Stomach (tissue), 9 donors: ENCODE data around the gene POR. TPM values are rescaled to one million over a fixed set of nuclear protein-coding genes. Genes with fewer than 3 reads are reported as not detected.

Experiments used
- DNase-seq, 2 donors: peaks; one replicate each; pipeline versions ENCODE4 v3.0.0 to v3.0.0-alpha.2; 2013 to 2019
- H3K27ac ChIP-seq, 5 donors: fragments of 200-600 bp in 4 of 5; sonication (generic) in 4 of 5; one replicate each; pipeline ENCODE4 v1.5.1; 2013 to 2019; ENCODE audit warnings: mild to moderate bottlenecking in 1 of 5, moderate library complexity in 1 of 5
- H3K27me3 ChIP-seq, 3 donors: fragments of 200-600 bp; sonication (generic); one replicate each; pipeline ENCODE4 v1.5.1; 2017 to 2019; ENCODE audit warnings: mixed run types in 1 of 3
- H3K36me3 ChIP-seq, 4 donors: fragments of 200-600 bp; sonication (generic); 1 replicate in 3 of 4; 2 replicates in 1 of 4; pipeline ENCODE4 v1.5.1; 2016 to 2019
- H3K4me1 ChIP-seq, 4 donors: fragments of 200-600 bp; sonication (generic); one replicate each; pipeline ENCODE4 v1.5.1; 2016 to 2019
- H3K4me3 ChIP-seq, 4 donors: fragments of 200-600 bp; sonication (generic) in 3 of 4; one replicate each; pipeline ENCODE4 v1.5.1; 2016 to 2019; ENCODE audit warnings: mild to moderate bottlenecking in 1 of 4
- H3K9me3 ChIP-seq, 4 donors: fragments of 200-600 bp; sonication (generic); one replicate each; pipeline ENCODE4 v1.5.1; 2016 to 2019
- EP300 ChIP-seq: sonication (generic); formaldehyde crosslinking; IDR thresholded peaks from one replicate; pipeline ENCODE4 v1.6.1; 2017; ENCODE audit warnings: antibody characterized with exemption
- POLR2A ChIP-seq, 4 donors: fragments of 450-650 bp; IDR thresholded peaks; one replicate each; pipeline ENCODE4 v1.6.1; 2016; ENCODE audit warnings: antibody characterized with exemption in 4 of 4, control low read depth in 2 of 4, mild to moderate bottlenecking in 1 of 4, moderate library complexity in 1 of 4
- POLR2AphosphoS5 ChIP-seq, 3 donors: sonication (generic); formaldehyde crosslinking; IDR thresholded peaks; one replicate each; pipeline ENCODE4 v1.6.1; 2016; ENCODE audit warnings: antibody characterized with exemption in 3 of 3
- WGBS, 5 donors: extraction: QIAGEN DNeasy Blood & Tissue Kit in 3 of 5; methylation state at CpG; one replicate each; pipeline versions ENCODE4 v1.1.5 to v1.1.7; 2013 to 2018; 5-methylcytosine and 5-hydroxymethylcytosine counted together
- intact Hi-C: fragments of 100-400 bp; cut with DNase I; formaldehyde crosslinking; loops from one replicate; pipeline ENCODE4 v1.15.1; 2023; ENCODE audit warnings: low total_unique reads
- polyA plus RNA-seq, 3 donors: library from polyadenylated mRNA; stranded (reverse); fragments of 200-250 nt; gene quantifications; one replicate each; pipeline ENCODE4 v1.2.3, GENCODE V29; 2013
- total RNA-seq, 5 donors: library from RNA; depleted of rRNA; stranded (reverse); fragments of >200 nt; gene quantifications; one replicate each; pipeline versions ENCODE4 v1.1.0 to v1.2.3, GENCODE V29; 2014 to 2016
- TF ChIP-seq, protein P1 (sequence below), 7 experiments: fragments of 450-650 bp in 4 of 7; fragments of 200-600 bp in 3 of 7; sonication (generic) in 3 of 7; IDR thresholded peaks; one replicate each; pipeline ENCODE4 v1.5.1; 2016 to 2019; ENCODE audit warnings: antibody characterized with exemption in 7 of 7, control low read depth in 2 of 7, mild to moderate bottlenecking in 1 of 7
- donor health status: healthy with polysubstance abuse.
- donor health status: Bipolar disorder and iron deficiency.
- donor health status: healthy.

Gene POR
- total and polyA plus RNA-seq, 8 donors = 30.4 to 304 (median 67.3) TPM

DNA sequence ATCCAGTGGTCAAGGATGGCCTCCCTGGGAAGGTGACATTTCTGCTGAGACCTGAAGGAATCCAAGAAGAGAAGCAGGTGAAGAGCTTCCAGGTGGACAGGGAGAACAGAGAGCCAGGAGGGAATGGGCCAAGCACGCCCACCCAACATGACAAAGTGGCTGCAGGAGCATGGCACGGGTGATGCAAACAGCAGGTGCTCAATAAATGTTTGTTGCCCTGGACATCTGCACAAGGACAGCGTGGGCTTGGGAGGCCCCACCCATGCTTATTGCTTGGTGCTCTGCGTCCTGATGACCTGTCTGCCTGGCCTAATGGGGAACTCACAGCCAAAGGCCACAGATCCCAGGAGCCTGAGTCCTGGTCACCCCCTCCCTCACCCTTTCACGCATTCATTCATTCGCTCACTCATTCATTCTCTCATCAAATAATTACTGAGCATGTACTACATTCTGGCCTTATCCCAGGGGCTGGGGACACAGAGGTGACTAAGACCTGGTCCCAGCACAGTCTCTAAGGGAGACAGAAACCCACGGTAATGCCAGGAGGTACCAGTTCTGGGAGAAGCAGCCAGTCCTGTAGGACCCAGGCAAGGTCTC is 23.0 kb upstream of the POR start:
- intact Hi-C loops = no loop called here
- no peaks in the 10 kb centered on the region for H3K9me3 ChIP-seq
- no peak for DNase-seq
- H3K4me3 ChIP-seq = no peak overlapping the region
- no peak overlapping the region for H3K27ac ChIP-seq
- TF ChIP-seq POLR2A (IDR thresholded peaks at IDR 0.05) (no peak), EP300 (no peak), POLR2AphosphoS5 (IDR thresholded peaks at IDR 0.05) (no peak)
- TF ChIP-seq, protein P1, sequence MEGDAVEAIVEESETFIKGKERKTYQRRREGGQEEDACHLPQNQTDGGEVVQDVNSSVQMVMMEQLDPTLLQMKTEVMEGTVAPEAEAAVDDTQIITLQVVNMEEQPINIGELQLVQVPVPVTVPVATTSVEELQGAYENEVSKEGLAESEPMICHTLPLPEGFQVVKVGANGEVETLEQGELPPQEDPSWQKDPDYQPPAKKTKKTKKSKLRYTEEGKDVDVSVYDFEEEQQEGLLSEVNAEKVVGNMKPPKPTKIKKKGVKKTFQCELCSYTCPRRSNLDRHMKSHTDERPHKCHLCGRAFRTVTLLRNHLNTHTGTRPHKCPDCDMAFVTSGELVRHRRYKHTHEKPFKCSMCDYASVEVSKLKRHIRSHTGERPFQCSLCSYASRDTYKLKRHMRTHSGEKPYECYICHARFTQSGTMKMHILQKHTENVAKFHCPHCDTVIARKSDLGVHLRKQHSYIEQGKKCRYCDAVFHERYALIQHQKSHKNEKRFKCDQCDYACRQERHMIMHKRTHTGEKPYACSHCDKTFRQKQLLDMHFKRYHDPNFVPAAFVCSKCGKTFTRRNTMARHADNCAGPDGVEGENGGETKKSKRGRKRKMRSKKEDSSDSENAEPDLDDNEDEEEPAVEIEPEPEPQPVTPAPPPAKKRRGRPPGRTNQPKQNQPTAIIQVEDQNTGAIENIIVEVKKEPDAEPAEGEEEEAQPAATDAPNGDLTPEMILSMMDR (IDR thresholded peaks at IDR 0.05) = no peak
- 90 to 96% (median 93%) methylated on average over 7 of the region's 7 CpGs for WGBS, 5 donors
- no peaks in the 10 kb centered on the region for H3K27me3 ChIP-seq
- H3K4me1 ChIP-seq = peaks cover 0 to 23% (median 11%) of the 10 kb centered on the region in 4 donors
- peaks cover 2 to 29% (median 21%) of the 10 kb centered on the region in 4 donors for H3K36me3 ChIP-seq

DNA sequence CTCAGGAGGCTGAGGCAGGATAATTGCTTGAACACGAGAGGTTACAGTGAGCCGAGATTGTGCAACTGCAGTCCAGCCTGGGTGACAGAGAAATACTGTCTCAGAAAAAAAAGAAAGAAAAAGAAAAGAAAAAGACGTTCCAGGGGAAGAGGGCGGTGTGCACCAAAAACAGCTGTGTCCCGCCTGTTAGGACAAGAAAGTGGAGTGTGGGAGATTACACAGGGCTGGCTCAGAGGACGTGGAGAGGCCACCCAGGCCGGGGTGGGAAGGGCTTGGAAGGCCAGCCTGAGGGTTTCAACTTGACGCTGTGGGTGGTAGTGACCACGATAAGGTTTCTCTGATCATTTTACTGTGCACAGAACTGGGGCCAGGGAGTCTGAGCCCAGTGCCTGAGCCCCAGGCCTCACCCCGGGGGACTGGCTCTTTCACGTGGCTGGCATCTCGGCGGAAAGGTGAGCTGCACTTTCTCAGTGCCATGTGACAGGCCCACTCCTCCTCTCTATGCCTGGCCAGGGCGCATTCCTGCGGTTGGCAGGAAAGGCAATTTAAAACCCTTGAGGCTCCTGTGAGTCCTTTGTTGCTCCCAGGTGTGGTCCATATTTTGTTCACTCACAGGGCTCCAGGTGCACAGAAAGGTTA is 22.2 kb upstream of the POR start:
- DNase-seq = peak; percentile 28 to 78
- Histone ChIP-seq H3K4me3 (no peak overlapping the region), H3K36me3 (peaks cover 0 to 21% (median 13%) of the 10 kb centered on the region in 4 donors), H3K27me3 (no peaks in the 10 kb centered on the region), H3K27ac (peak overlapping the region in 2 of 5 donors; percentile 16 to 29), H3K4me1 (peaks cover 0 to 23% (median 9%) of the 10 kb centered on the region in 4 donors), H3K9me3 (no peaks in the 10 kb centered on the region)
- intact Hi-C loops = no loop called here
- no peak for TF ChIP-seq POLR2A (IDR thresholded peaks at IDR 0.05)
- TF ChIP-seq, protein P1 (IDR thresholded peaks at IDR 0.05) = no peak
- no peak for TF ChIP-seq EP300
- 52 to 61% (median 53%) methylated on average over 14 to 15 of the region's 15 CpGs for WGBS, 5 donors

DNA sequence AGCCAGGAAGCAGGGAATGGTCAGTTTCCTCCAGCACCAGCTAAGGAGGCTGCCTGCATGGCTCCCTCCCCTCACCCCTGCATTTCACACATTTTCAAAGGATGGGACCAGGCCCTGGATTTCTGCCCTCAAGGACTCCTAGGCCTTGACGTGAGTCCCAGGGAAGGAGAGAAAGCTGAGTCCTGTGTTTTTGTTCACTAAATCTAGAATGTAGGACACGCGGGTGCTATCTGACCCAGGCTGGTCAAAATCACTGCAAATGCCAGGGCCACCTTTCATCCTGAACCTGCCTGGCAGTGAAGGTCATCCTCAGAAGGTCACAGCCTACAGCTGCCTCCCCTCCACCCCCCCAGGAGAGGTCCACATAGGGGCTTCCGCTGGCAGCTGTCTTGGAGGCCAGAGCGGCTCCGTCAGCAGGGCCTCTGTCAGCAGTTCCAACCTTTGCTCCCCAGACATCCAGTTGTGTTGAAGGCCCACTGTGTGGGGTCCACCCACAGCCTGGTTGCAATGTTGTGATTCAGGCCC is 18.1 kb upstream of the POR start:
- no peak for DNase-seq
- no peak overlapping the region for H3K4me3 ChIP-seq
- TF ChIP-seq POLR2A (IDR thresholded peaks at IDR 0.05) (no peak), EP300 (no peak)
- TF ChIP-seq, protein P1 (IDR thresholded peaks at IDR 0.05) = no peak
- H3K27ac ChIP-seq = no peak overlapping the region
- no peaks in the 10 kb centered on the region for H3K36me3 ChIP-seq
- peaks cover 0 to 11% (median 5%) of the 10 kb centered on the region in 4 donors for H3K4me1 ChIP-seq
- H3K9me3 ChIP-seq = no peaks in the 10 kb centered on the region
- WGBS, 5 donors = 83 to 94% (median 88%) methylated on average over 3 to 6 of the region's 6 CpGs
- intact Hi-C loops = no loop called here
- no peaks in the 10 kb centered on the region for H3K27me3 ChIP-seq

DNA sequence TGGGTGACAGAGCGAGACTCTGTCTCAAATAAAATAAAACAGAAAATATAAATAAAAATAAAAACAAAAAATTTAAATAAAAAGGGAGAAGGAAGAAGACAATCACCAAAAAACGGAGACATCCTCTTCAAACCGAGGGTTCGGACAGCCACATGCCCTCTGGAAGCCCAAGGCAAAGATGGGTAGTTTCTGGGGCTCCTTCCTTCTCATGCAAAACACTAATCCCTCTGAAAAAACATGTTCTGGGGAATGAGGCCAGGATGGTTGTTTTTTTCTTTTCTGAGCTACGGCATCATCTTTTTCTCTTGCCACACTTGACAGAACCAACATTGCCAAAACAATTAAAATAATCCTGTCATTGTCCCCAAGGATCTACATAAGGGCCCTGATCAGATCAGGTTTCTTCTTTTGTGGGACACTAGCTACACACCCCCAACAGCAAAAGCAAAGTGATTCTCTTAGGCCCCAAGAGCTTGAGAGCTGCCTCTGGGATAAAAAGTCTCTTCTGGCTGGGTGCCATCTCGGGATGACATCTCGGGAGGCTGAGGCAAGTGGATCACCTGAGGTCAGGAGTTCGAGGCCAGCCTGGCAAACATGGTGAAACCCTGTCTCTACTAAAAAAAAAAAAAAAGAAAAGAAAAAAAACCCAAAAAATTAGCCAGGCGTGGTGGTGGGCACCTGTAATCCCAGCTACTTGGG is 14.2 kb upstream of the POR start:
- TF ChIP-seq EP300 = no peak
- no peak for TF ChIP-seq POLR2AphosphoS5 (IDR thresholded peaks at IDR 0.05)
- TF ChIP-seq POLR2A (IDR thresholded peaks at IDR 0.05) = no peak
- TF ChIP-seq, protein P1 (IDR thresholded peaks at IDR 0.05) = no peak

More for the DNA sequence above, 14.2 kb upstream of the POR start:
- H3K4me1 ChIP-seq = peaks cover 0 to 4% (median 0%) of the 10 kb centered on the region in 4 donors
- no peak overlapping the region for H3K4me3 ChIP-seq
- no peaks in the 10 kb centered on the region for H3K27me3 ChIP-seq
- no peak for DNase-seq
- intact Hi-C loops = loop anchor here (10.0 kb wide), 1 partner anchor 64 kb away; no protein-coding TSS in a partner anchor
- no peak overlapping the region for H3K27ac ChIP-seq
- WGBS, 5 donors = 86 to 93% (median 90%) methylated on average over 8 to 9 of the region's 9 CpGs
- no peaks in the 10 kb centered on the region for H3K36me3 ChIP-seq
- H3K9me3 ChIP-seq = no peaks in the 10 kb centered on the region
